ENCODE measurements around the gene SPPL2A. TPM values are rescaled to one million over a fixed set of nuclear protein-coding genes. Genes with fewer than 3 reads are reported as not detected.

The SPPL2A gene
- total and polyA plus RNA-seq, 4 donors: 67.5 to 135 (median 93.2) TPM

GRCh38 chr15:50753463-50753862, 12.0 kb downstream of the SPPL2A start:
- TF ChIP-seq, protein P1, sequence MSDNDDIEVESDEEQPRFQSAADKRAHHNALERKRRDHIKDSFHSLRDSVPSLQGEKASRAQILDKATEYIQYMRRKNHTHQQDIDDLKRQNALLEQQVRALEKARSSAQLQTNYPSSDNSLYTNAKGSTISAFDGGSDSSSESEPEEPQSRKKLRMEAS (IDR thresholded peaks at IDR 0.05): no peak
- TF ChIP-seq EGR1 (IDR thresholded peaks at IDR 0.05; ENCODE audit: low read depth in 2 of 2) (no peak), HNF4A (conservative IDR thresholded peaks at IDR 0.05) (no peak), RXRA (IDR thresholded peaks at IDR 0.05) (no peak), YY1 (IDR thresholded peaks at IDR 0.05) (no peak), SP1 (IDR thresholded peaks at IDR 0.05) (no peak), REST (IDR thresholded peaks at IDR 0.05) (no peak), TAF1 (conservative IDR thresholded peaks at IDR 0.05) (no peak), NR2F2 (IDR thresholded peaks at IDR 0.05) (no peak), FOXA1 (IDR thresholded peaks at IDR 0.05) (no peak), GABPA (IDR thresholded peaks at IDR 0.05 in 1 of 2, conservative IDR thresholded peaks at IDR 0.05 in 1 of 2) (no peak), ATF3 (IDR thresholded peaks at IDR 0.05) (no peak), RAD21 (IDR thresholded peaks at IDR 0.05) (no peak), HNF4G (IDR thresholded peaks at IDR 0.05) (no peak), JUND (IDR thresholded peaks at IDR 0.05) (no peak), FOXA2 (IDR thresholded peaks at IDR 0.05) (no peak)
- TF ChIP-seq, protein P2, sequence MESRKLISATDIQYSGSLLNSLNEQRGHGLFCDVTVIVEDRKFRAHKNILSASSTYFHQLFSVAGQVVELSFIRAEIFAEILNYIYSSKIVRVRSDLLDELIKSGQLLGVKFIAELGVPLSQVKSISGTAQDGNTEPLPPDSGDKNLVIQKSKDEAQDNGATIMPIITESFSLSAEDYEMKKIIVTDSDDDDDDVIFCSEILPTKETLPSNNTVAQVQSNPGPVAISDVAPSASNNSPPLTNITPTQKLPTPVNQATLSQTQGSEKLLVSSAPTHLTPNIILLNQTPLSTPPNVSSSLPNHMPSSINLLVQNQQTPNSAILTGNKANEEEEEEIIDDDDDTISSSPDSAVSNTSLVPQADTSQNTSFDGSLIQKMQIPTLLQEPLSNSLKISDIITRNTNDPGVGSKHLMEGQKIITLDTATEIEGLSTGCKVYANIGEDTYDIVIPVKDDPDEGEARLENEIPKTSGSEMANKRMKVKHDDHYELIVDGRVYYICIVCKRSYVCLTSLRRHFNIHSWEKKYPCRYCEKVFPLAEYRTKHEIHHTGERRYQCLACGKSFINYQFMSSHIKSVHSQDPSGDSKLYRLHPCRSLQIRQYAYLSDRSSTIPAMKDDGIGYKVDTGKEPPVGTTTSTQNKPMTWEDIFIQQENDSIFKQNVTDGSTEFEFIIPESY (IDR thresholded peaks at IDR 0.05): no peak
- TF ChIP-seq, protein P3, sequence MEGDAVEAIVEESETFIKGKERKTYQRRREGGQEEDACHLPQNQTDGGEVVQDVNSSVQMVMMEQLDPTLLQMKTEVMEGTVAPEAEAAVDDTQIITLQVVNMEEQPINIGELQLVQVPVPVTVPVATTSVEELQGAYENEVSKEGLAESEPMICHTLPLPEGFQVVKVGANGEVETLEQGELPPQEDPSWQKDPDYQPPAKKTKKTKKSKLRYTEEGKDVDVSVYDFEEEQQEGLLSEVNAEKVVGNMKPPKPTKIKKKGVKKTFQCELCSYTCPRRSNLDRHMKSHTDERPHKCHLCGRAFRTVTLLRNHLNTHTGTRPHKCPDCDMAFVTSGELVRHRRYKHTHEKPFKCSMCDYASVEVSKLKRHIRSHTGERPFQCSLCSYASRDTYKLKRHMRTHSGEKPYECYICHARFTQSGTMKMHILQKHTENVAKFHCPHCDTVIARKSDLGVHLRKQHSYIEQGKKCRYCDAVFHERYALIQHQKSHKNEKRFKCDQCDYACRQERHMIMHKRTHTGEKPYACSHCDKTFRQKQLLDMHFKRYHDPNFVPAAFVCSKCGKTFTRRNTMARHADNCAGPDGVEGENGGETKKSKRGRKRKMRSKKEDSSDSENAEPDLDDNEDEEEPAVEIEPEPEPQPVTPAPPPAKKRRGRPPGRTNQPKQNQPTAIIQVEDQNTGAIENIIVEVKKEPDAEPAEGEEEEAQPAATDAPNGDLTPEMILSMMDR (IDR thresholded peaks at IDR 0.05; ENCODE audit: low read depth, low read length, missing input control): no peak
- Histone ChIP-seq H3K9me3 (ENCODE audit: control insufficient read depth in 4 of 4, low read length in 3 of 4) (no peaks in the 10 kb centered on the region), H3K27me3 (ENCODE audit: control insufficient read depth in 4 of 4, insufficient read depth in 4 of 4, low read length in 3 of 4) (no peaks in the 10 kb centered on the region), H3K9ac (ENCODE audit: low read depth in 1 of 2, low read length in 2 of 2) (no peak overlapping the region), H3K27ac (ENCODE audit: low read depth in 1 of 2, low read length in 2 of 2) (no peak overlapping the region), H3K36me3 (ENCODE audit: control insufficient read depth in 4 of 4, insufficient read depth in 3 of 4, low read depth in 1 of 4, low read length in 3 of 4) (peaks cover 0 to 6% (median 4%) of the 10 kb centered on the region in 4 donors), H3K4me3 (ENCODE audit: low read depth in 1 of 3, low read length in 3 of 3) (no peak overlapping the region), H3K4me1 (ENCODE audit: control insufficient read depth in 4 of 4, insufficient read depth in 4 of 4, low read length in 3 of 4) (peaks cover 0 to 2% (median 0%) of the 10 kb centered on the region in 4 donors)
- 94% methylated on average over 1 of the region's 1 CpG for WGBS
- no peak for DNase-seq (ENCODE audit: low spot score)

Measured in liver (tissue), 9 donors.